IMR-90 (cell line): Measurements from ENCODE around the gene MAS1. TPM values are rescaled to one million over a fixed set of nuclear protein-coding genes. Genes with fewer than 3 reads are reported as not detected.

Experiments
- ATAC-seq: fragments of 200-7000 bp; cut with Tn5 transposase; 2 replicates; pipeline ENCODE4 v1.9.1; 2020; ENCODE audit warnings: low read depth, mild to moderate bottlenecking, moderate library complexity
- BruUV-seq: library from RNA; stranded (reverse); fragments of 400-500 nt; replicated peaks from 2 replicates; lab custom pipeline; 2021; lab: Mats Ljungman, UMichigan
- CTCF ChIA-PET: fragments of 300-600 bp; formaldehyde crosslinking; extraction: SDS; loops from one replicate; lab custom pipeline; 2021; ENCODE audit warnings: antibody characterized with exemption; lab: Yijun Ruan, JAX
- POLR2A ChIA-PET: fragments of 300-600 bp; sonication (Branson Sonifier 250); formaldehyde crosslinking; loops from one replicate; lab custom pipeline; 2022; ENCODE audit warnings: antibody characterized with exemption; ENCODE audit not compliant: unreplicated experiment; lab: Charles Lee
- DNase-seq: peaks from one replicate; pipeline ENCODE4 v3.0.0; 2013
- H2AFZ ChIP-seq: replicated peaks from 2 replicates; pipeline ENCODE3; 2013; ENCODE audit warnings: low read length, mild to moderate bottlenecking; ENCODE audit not compliant: poor library complexity
- H2AK5ac ChIP-seq: 2 replicates; pipeline ENCODE4 v1.6.1; 2013; ENCODE audit warnings: low read depth, low read length, inconsistent platforms
- H2AK9ac ChIP-seq: replicated peaks from 2 replicates; pipeline ENCODE3; 2013; ENCODE audit warnings: mild to moderate bottlenecking, low read depth, low read length, moderate library complexity; ENCODE audit not compliant: poor library complexity
- H2BK120ac ChIP-seq: 2 replicates; pipeline ENCODE4 v1.6.1; 2013; ENCODE audit warnings: low read depth, low read length, inconsistent platforms
- H2BK15ac ChIP-seq: 3 replicates; pipeline ENCODE4 v1.6.1; 2013; ENCODE audit warnings: low read depth, low read length, inconsistent platforms
- H2BK20ac ChIP-seq: 2 replicates; pipeline ENCODE4 v1.6.1; 2013; ENCODE audit warnings: low read depth, mild to moderate bottlenecking, inconsistent platforms, low read length, moderate library complexity
- H2BK5ac ChIP-seq: 2 replicates; pipeline ENCODE4 v1.6.1; 2013; ENCODE audit warnings: mild to moderate bottlenecking, low read depth, low read length, inconsistent platforms; ENCODE audit not compliant: poor library complexity, severe bottlenecking
- H3K14ac ChIP-seq: replicated peaks from 2 replicates; pipeline ENCODE4 v1.6.1; 2013; ENCODE audit warnings: low read depth, low read length, inconsistent platforms
- H3K18ac ChIP-seq: 2 replicates; pipeline ENCODE4 v1.6.1; 2013; ENCODE audit warnings: low read depth, low read length, control low read depth
- H3K23ac ChIP-seq: 2 replicates; pipeline ENCODE4 v1.6.1; 2013; ENCODE audit warnings: low read depth, low read length, inconsistent platforms
- H3K27ac ChIP-seq: 2 replicates; pipeline ENCODE4 v1.5.1; 2013; ENCODE audit warnings: mild to moderate bottlenecking, control low read depth, low read length; ENCODE audit not compliant: insufficient read depth
- H3K27me3 ChIP-seq: 2 replicates; pipeline ENCODE4 v1.6.1; 2013; ENCODE audit warnings: low read length; ENCODE audit not compliant: control insufficient read depth, insufficient read depth
- H3K36me3 ChIP-seq: 2 replicates; pipeline ENCODE4 v1.6.1; 2013; ENCODE audit warnings: low read length, mixed read lengths; ENCODE audit not compliant: control insufficient read depth, insufficient read depth
- H3K4ac ChIP-seq: 2 replicates; pipeline ENCODE4 v1.6.1; 2013; ENCODE audit warnings: low read depth, low read length, inconsistent platforms
- H3K4me1 ChIP-seq: 2 replicates; pipeline ENCODE4 v1.6.1; 2013; ENCODE audit warnings: low read length, mixed read lengths; ENCODE audit not compliant: control insufficient read depth, insufficient read depth
- H3K4me2 ChIP-seq: 2 replicates; pipeline ENCODE4 v1.6.1; 2013; ENCODE audit warnings: low read depth, mild to moderate bottlenecking, control low read depth, low read length, moderate library complexity
- H3K4me3 ChIP-seq: 2 replicates; pipeline ENCODE4 v1.5.1; 2013; ENCODE audit warnings: low read depth, mild to moderate bottlenecking, control low read depth, low read length, moderate library complexity; ENCODE audit not compliant: insufficient read depth
- H3K56ac ChIP-seq: 2 replicates; pipeline ENCODE4 v1.6.1; 2013; ENCODE audit warnings: low read length, inconsistent platforms; ENCODE audit not compliant: insufficient read depth; ENCODE audit errors: extremely low read depth
- H3K79me1 ChIP-seq, 2 experiments: 2 replicates each; pipeline ENCODE4 v1.6.1; 2013; ENCODE audit warnings: low read length in 2 of 2, inconsistent platforms in 1 of 2, low read depth in 1 of 2
- H3K9ac ChIP-seq: 2 replicates; pipeline ENCODE4 v1.6.1; 2013; ENCODE audit warnings: low read depth, low read length, control low read depth
- H3K9me1 ChIP-seq: 2 replicates; pipeline ENCODE4 v1.6.1; 2013; ENCODE audit warnings: low read length, inconsistent platforms; ENCODE audit not compliant: insufficient read depth
- H3K9me3 ChIP-seq: 2 replicates; pipeline ENCODE4 v1.6.1; 2013; ENCODE audit warnings: low read length; ENCODE audit not compliant: control insufficient read depth, insufficient read depth
- H4K20me1 ChIP-seq: 2 replicates; pipeline ENCODE4 v1.6.1; 2013; ENCODE audit warnings: low read length, inconsistent platforms; ENCODE audit not compliant: insufficient read depth
- H4K5ac ChIP-seq: 2 replicates; pipeline ENCODE4 v1.6.1; 2013; ENCODE audit warnings: mild to moderate bottlenecking, low read depth, low read length, control low read depth
- H4K8ac ChIP-seq, 2 experiments: 2 replicates each; pipeline ENCODE4 v1.6.1; 2013; ENCODE audit warnings: low read depth in 2 of 2, low read length in 2 of 2, control low read depth in 1 of 2, inconsistent platforms in 1 of 2
- H4K91ac ChIP-seq: 2 replicates; pipeline ENCODE4 v1.6.1; 2013; ENCODE audit warnings: low read depth, low read length, inconsistent platforms; ENCODE audit not compliant: insufficient read depth
- BHLHE40 ChIP-seq: fragments of 150-350 bp; IDR thresholded peaks from 2 replicates; pipeline ENCODE4 v1.6.1; 2016; ENCODE audit warnings: mild to moderate bottlenecking, low read depth, low read length
- CEBPB ChIP-seq: IDR thresholded peaks from 2 replicates; pipeline ENCODE4 v1.6.1; 2012; ENCODE audit warnings: low read depth, low read length, improper control_type of control experiment
- CHD1 ChIP-seq: IDR thresholded peaks from 2 replicates; pipeline ENCODE4 v1.6.1; 2012; ENCODE audit warnings: low read depth, low read length, improper control_type of control experiment
- FOS ChIP-seq: fragments of 150-350 bp; IDR thresholded peaks from 2 replicates; pipeline ENCODE4 v1.6.1; 2016; ENCODE audit warnings: low read depth, low read length
- MAFK ChIP-seq: IDR thresholded peaks from 2 replicates; pipeline ENCODE4 v1.6.1; 2012; ENCODE audit warnings: low read depth, low read length, improper control_type of control experiment
- MAZ ChIP-seq: IDR thresholded peaks from 2 replicates; pipeline ENCODE4 v1.6.1; 2012; ENCODE audit warnings: low read depth, mild to moderate bottlenecking, low read length, improper control_type of control experiment, moderate library complexity, borderline replicate concordance
- MXI1 ChIP-seq: IDR thresholded peaks from 2 replicates; pipeline ENCODE4 v1.6.1; 2012; ENCODE audit warnings: low read depth, mild to moderate bottlenecking, low read length, moderate library complexity, borderline replicate concordance
- NFE2L2 ChIP-seq: fragments of 150-350 bp; IDR thresholded peaks from 2 replicates; pipeline ENCODE4 v1.6.1; 2016; ENCODE audit warnings: low read depth, mild to moderate bottlenecking, low read length
- POLR2A ChIP-seq: IDR thresholded peaks from 2 replicates; pipeline ENCODE4 v1.6.1; 2012; ENCODE audit warnings: mild to moderate bottlenecking, low read depth, low read length
- RAD21 ChIP-seq: IDR thresholded peaks from 2 replicates; pipeline ENCODE4 v1.6.1; 2012; ENCODE audit warnings: low read length, improper control_type of control experiment
- RCOR1 ChIP-seq: IDR thresholded peaks from 2 replicates; pipeline ENCODE4 v1.6.1; 2012; ENCODE audit warnings: mild to moderate bottlenecking, low read length, improper control_type of control experiment; ENCODE audit not compliant: insufficient replicate concordance
- RFX5 ChIP-seq: IDR thresholded peaks from 2 replicates; pipeline ENCODE4 v1.8.0; 2012; ENCODE audit warnings: low read depth, mild to moderate bottlenecking, low read length, moderate library complexity
- SMC3 ChIP-seq: fragments of 150-350 bp; IDR thresholded peaks from 2 replicates; pipeline ENCODE4 v1.6.1; 2016; ENCODE audit warnings: low read depth, mild to moderate bottlenecking, antibody characterized with exemption, low read length, moderate library complexity
- WGBS, 2 experiments: methylation state at CpG; one replicate each; pipeline versions ENCODE4 v1.1.5 to v1.1.7; 2013; ENCODE audit warnings: missing lambda C conversion rate in 2 of 2; ENCODE audit not compliant: insufficient read length in 1 of 2; ENCODE audit errors: extremely low coverage in 2 of 2; 5-methylcytosine and 5-hydroxymethylcytosine counted together
- dilution Hi-C: fragments of 300-500 bp; cut with HindIII; formaldehyde crosslinking; loops from one replicate; pipeline ENCODE4 v1.14.3; 2018; ENCODE audit warnings: low sequenced_read_pairs; ENCODE audit not compliant: unreplicated experiment
- in situ Hi-C: fragments of 300-500 bp; cut with MboI; formaldehyde crosslinking; loops from 3 replicates; pipeline ENCODE4 v1.14.3; 2019; ENCODE audit warnings: low sequenced_read_pairs, inconsistent platforms, mixed read lengths
- intact Hi-C: fragments of 100-400 bp; cut with micrococcal nuclease; formaldehyde crosslinking; loops from 2 replicates; pipeline ENCODE4 v1.10.0; 2022
- polyA plus RNA-seq, 3 experiments: library from polyadenylated mRNA; depleted of rRNA; stranded (reverse); fragments of >200 nt; gene quantifications; 2 replicates each; pipeline ENCODE4 v1.2.3, GENCODE V29; 2012; ENCODE audit warnings: low replicate concordance in 1 of 3
- total RNA-seq: library from RNA; depleted of rRNA; stranded (reverse); fragments of >200 nt; gene quantifications from 2 replicates; pipeline ENCODE4 v1.2.3, GENCODE V29; 2012
- TF ChIP-seq, protein P1 (sequence below): fragments of 150-350 bp; IDR thresholded peaks from 2 replicates; pipeline ENCODE4 v1.6.1; 2017; ENCODE audit warnings: mild to moderate bottlenecking, antibody characterized with exemption, low read length, low read depth
- TF ChIP-seq, protein P2 (sequence below): fragments of 150-350 bp; IDR thresholded peaks from 2 replicates; pipeline ENCODE4 v1.6.1; 2016; ENCODE audit warnings: low read depth, mild to moderate bottlenecking, low read length, moderate library complexity, borderline replicate concordance
- TF ChIP-seq, protein P3 (sequence below): conservative IDR thresholded peaks from 2 replicates; pipeline ENCODE4 v1.5.1; 2012; ENCODE audit warnings: mild to moderate bottlenecking, low read depth, low read length, improper control_type of control experiment

Gene MAS1
- total and polyA plus RNA-seq, 2 of the 4 experiments (the other 2 are of a cell fraction), result under 0.01 TPM; not detected in 1

DNA sequence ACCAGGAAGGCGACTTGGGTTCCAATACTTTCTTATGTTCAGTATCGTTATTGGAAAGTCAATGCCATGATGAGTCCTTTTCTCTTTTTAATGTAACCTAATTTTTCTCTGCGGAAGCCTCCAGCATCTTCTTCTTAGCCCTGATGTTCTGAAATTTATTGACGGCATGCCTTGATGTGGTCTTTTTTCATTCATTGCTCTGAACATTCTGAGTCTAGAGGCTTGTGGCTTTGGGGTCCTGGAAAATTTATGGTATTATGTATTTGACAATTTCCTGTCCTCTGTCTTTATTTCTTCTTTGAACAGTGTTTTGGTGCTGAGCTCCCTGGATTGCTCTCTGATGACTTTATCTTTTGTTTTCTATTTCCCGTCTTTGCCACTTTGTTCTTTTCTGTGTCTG lies 28.7 kb upstream of the MAS1 start:
- no peak overlapping the region for H3K14ac ChIP-seq
- POLR2A ChIA-PET, result no interaction called here

More for the DNA sequence above, 28.7 kb upstream of the MAS1 start:
- Histone ChIP-seq H3K27me3 (peaks cover 2% of the 10 kb centered on the region), H3K36me3 (no peaks in the 10 kb centered on the region), H3K4me1 (no peaks in the 10 kb centered on the region), H3K4ac (no peak overlapping the region), H3K79me1 (no peaks in the 10 kb centered on the region), H4K5ac (no peak overlapping the region), H2BK120ac (no peak overlapping the region), H4K20me1 (no peaks in the 10 kb centered on the region), H3K27ac (no peak overlapping the region), H3K56ac (no peak overlapping the region), H4K91ac (no peak overlapping the region), H3K9me3 (no peaks in the 10 kb centered on the region), H3K9me1 (no peaks in the 10 kb centered on the region), H3K23ac (no peak overlapping the region), H3K9ac (no peak overlapping the region), H3K4me2 (no peak overlapping the region), H2AK5ac (no peak overlapping the region), H2BK5ac (no peak overlapping the region), H3K4me3 (no peak overlapping the region), H4K8ac (no peak overlapping the region), H3K18ac (no peak overlapping the region), H2BK15ac (no peak overlapping the region), H2AFZ (no peak overlapping the region), H2BK20ac (no peak overlapping the region), H2AK9ac (no peak overlapping the region)
- in situ Hi-C loops (loop anchor here (10.0 to 25.0 kb wide), 2 partner anchors 183 to 600 kb away; no protein-coding TSS in a partner anchor), dilution Hi-C loops (no loop called here), intact Hi-C loops (loop anchor here (2.0 to 5.0 kb wide), 2 partner anchors 225 to 277 kb away; no protein-coding TSS in a partner anchor)
- WGBS, 2 experiments, result 63% methylated on average over 1 of the region's 5 CpGs; no CpG with 5 or more reads in 1 of the 2 experiments
- BruUV-seq, result no TSS peak
- DNase-seq (no peak), ATAC-seq (no peak)
- TF ChIP-seq CEBPB (no peak), MXI1 (no peak), RFX5 (no peak), CHD1 (no peak), FOS (no peak), MAZ (no peak), NFE2L2 (no peak), SMC3 (no peak), BHLHE40 (no peak), POLR2A (no peak), RCOR1 (no peak), RAD21 (no peak), MAFK (no peak)
- TF ChIP-seq, protein P1, sequence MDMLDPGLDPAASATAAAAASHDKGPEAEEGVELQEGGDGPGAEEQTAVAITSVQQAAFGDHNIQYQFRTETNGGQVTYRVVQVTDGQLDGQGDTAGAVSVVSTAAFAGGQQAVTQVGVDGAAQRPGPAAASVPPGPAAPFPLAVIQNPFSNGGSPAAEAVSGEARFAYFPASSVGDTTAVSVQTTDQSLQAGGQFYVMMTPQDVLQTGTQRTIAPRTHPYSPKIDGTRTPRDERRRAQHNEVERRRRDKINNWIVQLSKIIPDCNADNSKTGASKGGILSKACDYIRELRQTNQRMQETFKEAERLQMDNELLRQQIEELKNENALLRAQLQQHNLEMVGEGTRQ, result no peak
- TF ChIP-seq, protein P2, sequence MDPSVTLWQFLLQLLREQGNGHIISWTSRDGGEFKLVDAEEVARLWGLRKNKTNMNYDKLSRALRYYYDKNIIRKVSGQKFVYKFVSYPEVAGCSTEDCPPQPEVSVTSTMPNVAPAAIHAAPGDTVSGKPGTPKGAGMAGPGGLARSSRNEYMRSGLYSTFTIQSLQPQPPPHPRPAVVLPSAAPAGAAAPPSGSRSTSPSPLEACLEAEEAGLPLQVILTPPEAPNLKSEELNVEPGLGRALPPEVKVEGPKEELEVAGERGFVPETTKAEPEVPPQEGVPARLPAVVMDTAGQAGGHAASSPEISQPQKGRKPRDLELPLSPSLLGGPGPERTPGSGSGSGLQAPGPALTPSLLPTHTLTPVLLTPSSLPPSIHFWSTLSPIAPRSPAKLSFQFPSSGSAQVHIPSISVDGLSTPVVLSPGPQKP, result no peak
- TF ChIP-seq, protein P3, sequence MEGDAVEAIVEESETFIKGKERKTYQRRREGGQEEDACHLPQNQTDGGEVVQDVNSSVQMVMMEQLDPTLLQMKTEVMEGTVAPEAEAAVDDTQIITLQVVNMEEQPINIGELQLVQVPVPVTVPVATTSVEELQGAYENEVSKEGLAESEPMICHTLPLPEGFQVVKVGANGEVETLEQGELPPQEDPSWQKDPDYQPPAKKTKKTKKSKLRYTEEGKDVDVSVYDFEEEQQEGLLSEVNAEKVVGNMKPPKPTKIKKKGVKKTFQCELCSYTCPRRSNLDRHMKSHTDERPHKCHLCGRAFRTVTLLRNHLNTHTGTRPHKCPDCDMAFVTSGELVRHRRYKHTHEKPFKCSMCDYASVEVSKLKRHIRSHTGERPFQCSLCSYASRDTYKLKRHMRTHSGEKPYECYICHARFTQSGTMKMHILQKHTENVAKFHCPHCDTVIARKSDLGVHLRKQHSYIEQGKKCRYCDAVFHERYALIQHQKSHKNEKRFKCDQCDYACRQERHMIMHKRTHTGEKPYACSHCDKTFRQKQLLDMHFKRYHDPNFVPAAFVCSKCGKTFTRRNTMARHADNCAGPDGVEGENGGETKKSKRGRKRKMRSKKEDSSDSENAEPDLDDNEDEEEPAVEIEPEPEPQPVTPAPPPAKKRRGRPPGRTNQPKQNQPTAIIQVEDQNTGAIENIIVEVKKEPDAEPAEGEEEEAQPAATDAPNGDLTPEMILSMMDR, result no peak
- CTCF ChIA-PET, result no interaction called here
